GM12891 (cell line): ENCODE measurements around the gene ZNF79.
A peak's percentile ranks its signal among the peaks of the same experiment; 100 is the strongest.

Source experiments
- DNase-seq: peaks from one replicate; pipeline ENCODE4 v3.0.0; 2011; ENCODE audit warnings: low spot score; ENCODE audit not compliant: insufficient read length
- FAIRE-seq: peaks from 2 replicates; lab custom pipeline; 2011; peaks lifted over from hg19 to GRCh38; lab: Jason Lieb, UNC
- PAX5 ChIP-seq: IDR thresholded peaks from 2 replicates; pipeline ENCODE4 v1.6.1; 2011; ENCODE audit warnings: low read length, moderate library complexity, mild to moderate bottlenecking; ENCODE audit not compliant: insufficient read depth, severe bottlenecking
- POLR2A ChIP-seq: IDR thresholded peaks from 2 replicates; pipeline ENCODE4 v1.6.1; 2011; ENCODE audit warnings: low read depth, low read length, control low read depth
- POLR2AphosphoS5 ChIP-seq: IDR thresholded peaks from 2 replicates; pipeline ENCODE4 v1.6.1; 2011; ENCODE audit warnings: low read depth, low read length, control low read depth
- POU2F2 ChIP-seq: IDR thresholded peaks from 2 replicates; pipeline ENCODE4 v1.6.1; 2011; ENCODE audit warnings: low read depth, mild to moderate bottlenecking, control low read depth, low read length, moderate library complexity
- SPI1 ChIP-seq: IDR thresholded peaks from 2 replicates; pipeline ENCODE4 v1.6.1; 2011; ENCODE audit warnings: low read depth, low read length, control low read depth
- TAF1 ChIP-seq: IDR thresholded peaks from 2 replicates; pipeline ENCODE4 v1.6.1; 2011; ENCODE audit warnings: low read depth, low read length, control low read depth

Gene ZNF79

DNA sequence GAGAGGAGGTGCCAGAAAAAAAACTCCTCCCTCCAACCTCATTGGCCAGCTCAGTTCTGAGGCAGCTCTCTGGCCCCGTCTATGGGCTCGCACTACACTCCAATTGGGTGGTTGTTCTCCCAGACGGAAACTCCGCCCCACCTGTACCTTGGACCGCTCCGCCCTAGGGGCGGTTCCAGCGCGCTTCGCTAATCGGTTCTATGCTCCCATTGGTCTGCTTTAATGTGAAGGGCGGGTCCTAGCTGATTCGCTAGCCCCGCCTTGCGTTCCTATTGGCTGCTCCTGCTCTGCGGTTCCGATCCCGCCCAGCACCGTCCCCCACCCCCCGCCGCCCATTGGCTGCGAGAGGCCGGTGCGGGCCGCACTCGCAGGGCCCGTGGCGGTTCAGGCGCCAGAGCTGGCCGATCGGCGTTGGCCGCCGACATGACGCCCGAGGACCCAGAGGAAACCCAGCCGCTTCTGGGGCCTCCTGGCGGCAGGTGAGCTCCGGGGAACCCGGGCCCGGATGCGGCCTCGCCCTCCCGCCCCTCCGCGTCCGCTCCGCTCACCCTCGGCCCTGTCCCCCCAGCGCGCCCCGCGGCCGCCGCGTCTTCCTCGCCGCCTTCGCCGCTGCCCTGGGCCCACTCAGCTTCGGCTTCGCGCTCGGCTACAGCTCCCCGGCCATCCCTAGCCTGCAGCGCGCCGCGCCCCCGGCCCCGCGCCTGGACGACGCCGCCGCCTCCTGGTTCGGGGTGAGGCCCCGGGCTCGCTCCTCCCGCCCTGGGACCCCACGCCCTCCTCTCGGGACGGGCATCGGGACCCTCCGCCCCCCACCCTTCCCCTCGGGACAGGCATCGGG lies 27.2 kb upstream of the ZNF79 start, which contains the start of gene SLC2A8:
Gene SLC2A8 (plus strand): TSS at position 362 of the 838 bp plus-strand sequence. CDS start 62 bp downstream, at position 424.
- FAIRE-seq (peak; percentile 99), DNase-seq (peak; percentile 88)
- no peak for TF ChIP-seq SPI1
- 0 out of 2 replicates have a peak, but pooled peaks have one; percentile 23 for TF ChIP-seq POLR2A

- DNase-seq, result peak; percentile 29
These were observed 26.4 kb upstream of the ZNF79 start for GRCh38 chr9:127397646-127398274.

GRCh38 chr9:127398275-127398647 lies 25.9 kb upstream of the ZNF79 start:
- DNase-seq (no peak), FAIRE-seq (no peak)
- TF ChIP-seq TAF1, result no peak
- no peak for TF ChIP-seq SPI1
- TF ChIP-seq PAX5, result no peak

More at GRCh38 chr9:127397646-127398274, 26.4 kb upstream of the ZNF79 start:
- peak; percentile 79 for FAIRE-seq
- TF ChIP-seq POLR2A (no peak), TAF1 (no peak), POU2F2 (no peak), PAX5 (no peak), SPI1 (no peak), POLR2AphosphoS5 (no peak)

DNA sequence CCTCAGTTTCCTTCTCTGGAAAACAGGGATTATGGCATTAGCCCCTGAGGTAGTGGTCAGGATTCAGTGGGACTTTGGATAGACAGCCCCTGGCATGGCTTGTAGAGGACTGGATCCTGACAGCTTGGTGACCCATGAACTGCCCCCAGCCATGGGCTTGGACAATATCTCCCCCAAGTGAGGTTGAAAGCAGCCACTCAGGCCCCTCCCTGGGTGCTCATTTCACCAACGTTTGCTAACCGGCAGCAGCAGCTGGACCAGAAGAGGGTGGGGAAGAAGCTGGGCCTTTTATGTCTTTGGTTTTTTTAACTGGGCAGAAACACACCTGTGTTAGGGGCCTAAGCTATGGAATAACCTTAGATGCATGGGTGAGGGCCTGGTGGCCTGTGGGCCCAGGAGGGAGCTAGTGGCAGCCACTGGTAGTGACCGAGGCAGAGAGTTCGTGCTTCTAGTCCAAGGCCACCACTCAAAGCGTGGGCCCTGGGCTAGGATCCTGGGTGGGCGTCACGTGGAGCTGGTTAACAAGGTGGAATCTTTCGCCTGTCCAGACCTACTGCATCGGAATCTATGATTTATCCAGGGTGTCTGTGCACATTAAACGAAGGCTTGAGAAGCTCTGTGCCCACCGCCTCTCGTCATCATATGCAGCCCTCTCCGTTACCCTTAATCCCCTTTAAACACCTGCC lies 25.3 kb upstream of the ZNF79 start:
- no peak for FAIRE-seq
- TF ChIP-seq PAX5, result no peak
- no peak for TF ChIP-seq SPI1
- TF ChIP-seq POU2F2, result no peak
- no peak for TF ChIP-seq POLR2A
- TF ChIP-seq POLR2AphosphoS5, result no peak
- no peak for TF ChIP-seq TAF1

DNA sequence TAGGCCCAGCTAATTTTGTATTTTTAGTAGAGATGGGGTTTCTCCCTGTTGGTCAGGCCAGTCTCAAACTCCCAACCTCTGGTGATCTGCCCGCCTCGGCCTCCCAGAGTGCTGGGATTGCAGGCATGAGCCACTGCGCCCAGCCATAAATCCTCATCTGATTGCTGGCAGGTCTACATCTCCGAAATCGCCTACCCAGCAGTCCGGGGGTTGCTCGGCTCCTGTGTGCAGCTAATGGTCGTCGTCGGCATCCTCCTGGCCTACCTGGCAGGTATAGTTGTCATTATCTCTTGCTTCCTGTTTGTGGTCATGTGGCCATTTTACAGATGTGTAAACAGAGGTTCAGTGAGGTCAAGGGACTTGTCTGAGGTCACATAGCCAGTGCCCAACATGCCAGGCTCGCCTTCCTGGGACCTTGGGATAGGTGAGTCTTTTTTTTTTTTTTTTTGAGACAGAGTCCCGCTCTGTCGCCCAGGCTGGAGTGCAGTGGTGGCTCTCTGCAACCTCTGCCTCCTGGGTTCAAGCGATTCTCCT lies 24.4 kb upstream of the ZNF79 start:
- TF ChIP-seq SPI1 (no peak), TAF1 (no peak), POLR2AphosphoS5 (no peak), PAX5 (no peak), POU2F2 (no peak), POLR2A (no peak)
- DNase-seq (no peak), FAIRE-seq (no peak)

More for the DNA sequence above, 25.3 kb upstream of the ZNF79 start:
- DNase-seq, result no peak

DNA sequence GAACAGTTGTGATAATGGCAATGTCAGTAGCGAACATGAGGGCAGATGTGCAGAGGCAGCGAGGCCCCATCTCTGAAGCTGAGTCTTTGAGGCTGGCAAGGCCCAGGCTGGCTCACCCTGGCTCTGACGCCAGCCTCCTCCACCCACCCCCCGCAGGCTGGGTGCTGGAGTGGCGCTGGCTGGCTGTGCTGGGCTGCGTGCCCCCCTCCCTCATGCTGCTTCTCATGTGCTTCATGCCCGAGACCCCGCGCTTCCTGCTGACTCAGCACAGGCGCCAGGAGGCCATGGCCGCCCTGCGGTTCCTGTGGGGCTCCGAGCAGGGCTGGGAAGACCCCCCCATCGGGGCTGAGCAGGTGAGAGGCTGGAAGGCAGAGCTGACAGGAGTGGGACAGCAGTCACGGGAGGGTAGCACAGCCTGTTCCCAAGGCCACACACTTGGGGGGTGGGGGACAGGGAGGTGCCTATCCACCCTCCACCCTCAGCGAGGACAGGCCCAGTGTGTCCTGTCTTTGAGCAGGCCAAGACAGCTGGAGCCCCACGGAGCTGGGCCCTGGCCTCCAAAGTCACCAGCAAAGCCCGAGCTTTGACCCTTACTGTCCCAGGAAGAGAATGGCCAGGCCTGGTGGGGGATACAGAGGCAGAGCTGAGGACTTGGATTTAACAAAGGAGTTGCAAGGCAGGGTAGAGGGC lies 21.6 kb upstream of the ZNF79 start:
- no peak for FAIRE-seq
- TF ChIP-seq SPI1 (no peak), POU2F2 (no peak), PAX5 (no peak), TAF1 (no peak), POLR2AphosphoS5 (no peak), POLR2A (no peak)
- DNase-seq, result no peak

GRCh38 chr9:127403507-127404192 lies 20.5 kb upstream of the ZNF79 start:
- FAIRE-seq (no peak), DNase-seq (no peak)
- TF ChIP-seq POLR2AphosphoS5 (no peak), PAX5 (no peak), POLR2A (no peak), POU2F2 (no peak), SPI1 (no peak), TAF1 (no peak)

DNA sequence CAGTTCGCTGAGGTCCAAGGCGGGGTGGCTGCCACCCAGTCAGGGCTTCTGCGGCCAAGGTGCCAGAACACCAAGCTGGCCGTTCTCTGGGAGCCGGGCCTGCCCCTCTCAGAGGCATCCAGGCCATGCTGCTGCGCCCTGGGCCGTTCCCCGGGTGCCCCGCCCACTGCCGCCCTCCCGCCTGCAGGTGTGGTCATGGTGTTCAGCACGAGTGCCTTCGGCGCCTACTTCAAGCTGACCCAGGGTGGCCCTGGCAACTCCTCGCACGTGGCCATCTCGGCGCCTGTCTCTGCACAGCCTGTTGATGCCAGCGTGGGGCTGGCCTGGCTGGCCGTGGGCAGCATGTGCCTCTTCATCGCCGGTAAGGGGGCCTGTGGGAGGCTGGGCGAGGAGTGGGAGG lies 19.6 kb upstream of the ZNF79 start:
- TF ChIP-seq POU2F2, result no peak
- no peak for TF ChIP-seq POLR2AphosphoS5
- no peak for TF ChIP-seq PAX5
- TF ChIP-seq SPI1, result no peak
- no peak for TF ChIP-seq TAF1
- TF ChIP-seq POLR2A, result no peak
- no peak for FAIRE-seq

More for the DNA sequence above, 19.6 kb upstream of the ZNF79 start:
- DNase-seq, result no peak
